Activated CD8-positive, alpha-beta memory T cell treated with anti-CD3 and anti-CD28 coated beads for 36 hours (primary cell): ENCODE results near the gene CABLES2. TPM values are rescaled to one million over a fixed set of nuclear protein-coding genes. Genes with fewer than 3 reads are reported as not detected.
"Not testable (repeated sequence)": the region's sequence is repeated elsewhere in the genome, so short reads cannot be mapped to it uniquely, and the experiment has no call there.

ENCODE experiments used
- CTCF ChIA-PET: fragments of 350-600 bp; sonication (Branson Sonifier 250); formaldehyde crosslinking; loops from one replicate; lab custom pipeline; 2021; ENCODE audit warnings: antibody characterized with exemption; lab: Charles Lee
- POLR2A ChIA-PET: fragments of 350-600 bp; sonication (Branson Sonifier 250); formaldehyde crosslinking; loops from one replicate; lab custom pipeline; 2021; ENCODE audit warnings: antibody characterized with exemption; lab: Charles Lee
- total RNA-seq, 2 experiments: library from RNA; stranded (reverse); gene quantifications; one replicate each; pipeline ENCODE4 v1.2.3, GENCODE V29; 2021

Gene CABLES2
- total RNA-seq, 2 experiments from 2014 or later: 7.7 to 8.8 TPM

DNA sequence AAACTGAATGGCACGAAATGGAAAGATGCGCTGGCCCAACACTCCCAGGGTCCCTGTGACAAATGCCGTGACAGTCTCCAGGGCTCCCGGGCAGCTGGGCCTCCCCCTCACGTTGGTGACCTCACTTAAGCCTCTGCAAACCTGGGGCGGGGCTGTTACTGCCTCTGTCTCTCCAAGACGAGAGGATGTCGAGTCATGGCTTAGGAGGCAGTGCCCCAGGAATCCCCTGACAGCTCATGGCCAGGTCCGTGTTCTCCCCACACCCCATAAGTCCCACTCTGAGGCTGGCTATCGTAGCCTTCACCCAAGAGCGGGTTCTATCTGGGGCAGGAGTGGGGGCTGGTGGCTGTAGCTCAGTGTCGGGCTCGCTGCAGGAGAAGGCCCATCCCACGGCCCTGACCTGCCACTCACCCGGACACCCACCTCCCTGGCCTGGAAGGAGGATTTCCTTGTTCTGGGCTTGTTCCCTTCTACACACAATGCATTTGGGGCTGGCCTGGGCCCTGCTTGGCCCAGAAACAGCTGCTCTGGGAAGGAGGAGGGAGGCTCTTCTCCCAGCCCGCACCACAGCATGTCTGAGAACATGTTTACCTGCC is 25.8 kb downstream of the CABLES2 start:
- CTCF ChIA-PET: interaction anchor here (2.0 kb wide), 1 partner anchor 13 kb away, joined by 14 read pairs; no protein-coding TSS in a partner anchor

GRCh38 chr20:62378215-62378614 is 28.9 kb downstream of the CABLES2 start:
- ChIA-PET CTCF (no interaction called here), POLR2A (no interaction called here)

More for the DNA sequence above, 25.8 kb downstream of the CABLES2 start:
- POLR2A ChIA-PET: no interaction called here

GRCh38 chr20:62377615-62378178 is 29.4 kb downstream of the CABLES2 start:
- POLR2A ChIA-PET: no interaction called here
- CTCF ChIA-PET: no interaction called here

- ChIA-PET CTCF (no interaction called here), POLR2A (no interaction called here)
Measured at GRCh38 chr20:62377064-62377461, 30.0 kb downstream of the CABLES2 start.

- ChIA-PET POLR2A (no interaction called here), CTCF (no interaction called here)
Measured at GRCh38 chr20:62376112-62377063, 30.7 kb downstream of the CABLES2 start.

DNA sequence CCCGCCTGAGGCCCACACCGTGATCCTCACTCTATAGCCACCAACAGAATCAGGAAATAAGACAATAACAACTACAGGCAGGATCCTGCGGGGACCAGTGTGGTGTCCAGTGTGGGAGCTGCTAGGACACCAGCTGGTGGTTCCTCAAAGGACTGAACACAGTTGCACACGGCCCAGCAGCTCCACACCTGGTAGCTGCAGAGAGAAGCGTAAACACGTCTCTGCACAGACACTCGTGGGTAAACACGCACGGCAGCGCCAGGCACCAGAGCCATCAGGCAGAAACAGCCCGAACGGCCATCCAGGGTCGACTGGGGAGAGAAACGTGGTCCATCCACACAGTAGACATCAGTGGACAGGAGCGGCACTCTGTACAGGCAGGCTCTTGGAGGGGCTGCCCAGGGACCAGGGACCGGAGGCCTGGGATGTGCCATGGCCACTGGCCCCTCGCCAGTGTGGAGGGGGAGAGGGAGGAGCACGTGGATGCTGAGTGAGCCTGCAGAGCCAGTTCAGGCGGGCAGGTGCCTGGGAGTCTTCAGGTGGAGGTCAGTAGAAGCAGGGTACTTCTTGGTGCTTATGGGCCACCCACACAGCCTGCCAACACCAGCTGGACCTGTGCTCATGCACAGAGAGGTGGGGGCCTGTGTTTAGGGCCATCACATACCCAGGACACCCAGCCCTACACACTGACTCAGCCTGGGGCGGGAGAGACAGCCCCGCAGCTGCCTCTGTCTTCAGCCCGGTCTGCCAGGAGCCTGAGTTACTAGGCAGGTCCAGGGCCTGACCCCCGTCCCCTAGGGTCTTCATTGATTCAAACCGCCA is 32.5 kb downstream of the CABLES2 start:
- POLR2A ChIA-PET: no interaction called here
- CTCF ChIA-PET: no interaction called here

GRCh38 chr20:62373631-62374179 is 33.4 kb downstream of the CABLES2 start:
- CTCF ChIA-PET, POLR2A ChIA-PET: not testable (repeated sequence)

DNA sequence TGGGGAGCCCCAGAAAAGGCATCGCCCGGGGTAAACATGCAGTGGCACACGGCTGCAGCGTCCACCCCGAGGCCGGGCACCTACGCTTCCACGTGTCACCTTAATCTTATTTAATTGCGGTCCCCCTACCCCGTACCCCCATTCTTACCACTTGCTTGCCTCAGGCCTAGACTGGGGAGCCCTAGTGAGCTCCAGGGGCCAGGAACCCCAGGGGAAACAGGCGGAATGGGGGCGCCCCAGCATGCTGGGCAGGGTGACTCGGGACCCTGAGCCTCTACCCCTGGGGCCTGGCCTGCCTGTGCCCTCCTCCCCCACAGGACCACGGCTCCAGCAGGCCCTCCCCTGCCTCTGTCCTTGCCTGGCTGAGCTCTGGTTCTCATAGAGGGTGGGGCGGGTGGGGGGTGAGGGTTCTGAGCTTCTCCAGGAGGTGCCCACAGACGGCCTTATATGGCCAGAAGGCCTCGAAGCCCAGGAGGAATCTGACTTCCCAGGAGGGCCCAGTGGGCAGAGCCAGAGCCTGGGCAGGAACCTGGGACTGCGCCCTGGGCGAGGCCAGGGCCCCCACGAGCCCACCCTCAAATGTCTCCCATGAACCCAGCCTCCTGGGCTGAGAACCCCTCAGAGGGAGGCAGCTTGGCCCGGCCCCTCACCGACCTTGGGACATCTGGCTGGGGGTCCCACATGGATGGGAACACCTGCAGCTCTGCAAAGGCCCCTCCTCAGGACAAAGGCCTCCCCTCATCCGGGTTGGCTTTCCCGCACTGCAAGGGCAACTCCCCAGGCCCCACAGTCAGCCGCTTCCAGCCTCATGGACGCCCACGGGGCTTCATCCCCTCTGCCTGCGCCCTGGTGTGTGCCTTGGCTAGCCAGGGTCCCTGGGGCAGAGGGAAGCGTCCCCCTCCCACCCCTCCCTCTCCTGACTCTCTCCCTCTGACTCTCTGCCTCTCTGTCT is 34.8 kb downstream of the CABLES2 start:
- ChIA-PET POLR2A (no interaction called here), CTCF (no interaction called here)

DNA sequence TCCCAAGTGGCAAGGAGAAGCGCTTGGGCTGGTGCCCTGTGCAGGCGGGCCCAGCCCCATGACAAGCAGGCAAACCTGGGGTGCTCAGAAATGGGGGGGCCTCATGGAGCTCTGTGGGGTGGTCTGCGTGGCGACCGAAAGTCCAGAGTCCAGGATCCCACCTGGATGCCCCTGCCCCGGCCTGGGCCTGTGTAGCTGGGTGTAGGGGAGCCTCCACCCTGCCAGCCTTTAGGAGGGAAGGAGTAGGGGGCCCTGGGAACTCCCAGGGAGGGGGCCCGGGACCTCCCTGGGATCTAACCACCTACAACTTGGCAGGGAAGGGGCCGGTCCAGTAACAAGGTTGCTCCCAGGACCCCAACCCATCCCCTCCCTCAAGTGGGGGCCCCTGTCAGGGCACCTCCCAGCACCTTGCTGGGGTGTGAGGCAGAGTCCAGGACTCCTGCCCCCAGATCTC is 35.5 kb downstream of the CABLES2 start:
- CTCF ChIA-PET: no interaction called here
- POLR2A ChIA-PET: no interaction called here

DNA sequence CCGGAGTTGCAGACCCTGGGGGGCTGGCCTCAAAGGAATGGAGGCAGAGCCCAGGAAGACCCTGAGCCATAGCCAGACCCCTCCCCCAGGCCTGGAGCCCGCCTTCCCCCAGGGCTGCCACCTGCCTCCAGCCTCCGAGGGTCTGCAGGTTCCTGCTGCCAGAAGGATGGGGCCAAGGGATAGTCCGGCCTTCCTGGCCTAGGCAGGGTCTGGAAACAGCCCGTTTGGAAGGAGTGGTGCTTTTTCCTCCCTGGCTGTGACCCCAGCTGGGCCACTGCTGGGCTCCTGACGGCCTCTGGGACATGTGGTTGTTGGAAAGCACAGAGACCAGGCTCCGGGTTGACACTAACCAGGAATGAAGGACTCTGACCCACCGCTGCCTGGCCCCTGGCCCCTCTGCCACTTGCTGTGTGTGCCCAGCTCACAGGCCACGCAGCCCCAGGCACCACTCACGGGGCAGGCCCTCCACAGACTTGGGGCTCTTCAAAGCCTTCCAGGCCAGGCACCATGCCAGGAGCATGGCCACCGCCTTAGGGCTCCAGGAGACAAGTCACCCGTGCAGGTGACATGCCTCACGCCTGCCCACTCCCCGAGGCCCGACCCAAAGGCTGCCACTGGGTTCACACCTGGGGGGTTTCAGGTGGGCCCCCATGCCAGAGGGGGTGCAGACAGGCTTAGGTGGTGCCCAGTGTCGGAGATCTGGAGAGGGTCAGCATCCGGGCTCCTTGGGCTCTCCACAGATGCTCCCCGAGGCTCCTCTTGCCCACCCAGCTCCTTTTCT is 36.1 kb downstream of the CABLES2 start:
- CTCF ChIA-PET: no interaction called here

DNA sequence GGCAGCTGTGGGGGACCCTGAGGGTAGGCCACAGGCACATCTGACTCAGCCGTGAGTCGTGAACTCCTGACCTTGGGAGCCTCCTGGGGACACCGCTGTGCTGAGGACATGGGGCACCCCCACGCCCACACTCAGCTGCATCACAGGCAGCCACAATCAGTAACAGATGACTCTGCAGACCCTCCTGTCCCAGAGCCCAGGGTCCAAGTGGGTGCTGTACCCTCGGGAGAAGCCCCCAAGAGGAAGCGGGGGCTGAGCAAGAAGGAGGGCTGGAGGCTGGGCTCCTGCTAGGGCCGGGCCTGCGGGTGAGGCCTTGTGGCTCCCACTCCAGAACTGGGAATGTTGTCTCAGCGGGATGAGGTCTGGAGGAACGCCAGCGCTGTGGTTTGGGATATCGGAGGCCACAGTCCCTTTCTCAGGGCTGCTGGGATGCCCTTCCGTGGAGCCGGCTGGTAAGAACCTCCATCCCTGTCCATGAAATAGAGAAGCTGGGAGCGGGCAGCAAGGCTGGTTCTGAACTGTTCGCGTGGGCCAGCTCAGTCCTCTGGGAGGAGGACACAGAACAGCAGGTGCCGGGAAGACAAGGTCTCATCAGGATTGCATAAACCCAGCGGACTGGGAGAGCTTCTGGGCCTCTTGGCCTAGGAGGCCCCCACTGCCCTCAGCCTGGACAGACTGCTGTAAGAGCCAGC is 36.8 kb downstream of the CABLES2 start:
- ChIA-PET CTCF (interaction anchor here (1.0 to 1.4 kb wide), 2 partner anchors 16 to 106 kb away, joined by 3 to 5 read pairs; partner anchors contain the start of gene RPS21), POLR2A (no interaction called here)

More for the DNA sequence above, 36.1 kb downstream of the CABLES2 start:
- POLR2A ChIA-PET: no interaction called here

DNA sequence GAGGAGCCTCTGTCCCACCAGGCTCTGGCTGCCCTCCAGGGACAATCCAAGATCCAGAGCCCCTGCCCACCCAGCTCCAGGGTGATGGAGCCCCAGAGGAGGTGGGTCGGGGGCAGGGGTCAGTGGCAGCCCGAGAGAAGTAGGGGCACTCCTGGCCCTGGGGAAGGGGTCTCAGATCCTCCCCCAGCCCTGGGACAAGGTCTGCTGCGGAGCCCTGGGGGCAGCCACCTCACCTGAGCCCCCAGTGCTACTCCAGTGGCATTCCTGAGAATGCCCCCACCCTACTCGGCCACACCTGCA is 37.3 kb downstream of the CABLES2 start:
- ChIA-PET POLR2A (no interaction called here), CTCF (interaction anchor here (1.0 to 1.4 kb wide), 2 partner anchors 16 to 106 kb away, joined by 3 to 5 read pairs; partner anchors contain the start of gene RPS21)

DNA sequence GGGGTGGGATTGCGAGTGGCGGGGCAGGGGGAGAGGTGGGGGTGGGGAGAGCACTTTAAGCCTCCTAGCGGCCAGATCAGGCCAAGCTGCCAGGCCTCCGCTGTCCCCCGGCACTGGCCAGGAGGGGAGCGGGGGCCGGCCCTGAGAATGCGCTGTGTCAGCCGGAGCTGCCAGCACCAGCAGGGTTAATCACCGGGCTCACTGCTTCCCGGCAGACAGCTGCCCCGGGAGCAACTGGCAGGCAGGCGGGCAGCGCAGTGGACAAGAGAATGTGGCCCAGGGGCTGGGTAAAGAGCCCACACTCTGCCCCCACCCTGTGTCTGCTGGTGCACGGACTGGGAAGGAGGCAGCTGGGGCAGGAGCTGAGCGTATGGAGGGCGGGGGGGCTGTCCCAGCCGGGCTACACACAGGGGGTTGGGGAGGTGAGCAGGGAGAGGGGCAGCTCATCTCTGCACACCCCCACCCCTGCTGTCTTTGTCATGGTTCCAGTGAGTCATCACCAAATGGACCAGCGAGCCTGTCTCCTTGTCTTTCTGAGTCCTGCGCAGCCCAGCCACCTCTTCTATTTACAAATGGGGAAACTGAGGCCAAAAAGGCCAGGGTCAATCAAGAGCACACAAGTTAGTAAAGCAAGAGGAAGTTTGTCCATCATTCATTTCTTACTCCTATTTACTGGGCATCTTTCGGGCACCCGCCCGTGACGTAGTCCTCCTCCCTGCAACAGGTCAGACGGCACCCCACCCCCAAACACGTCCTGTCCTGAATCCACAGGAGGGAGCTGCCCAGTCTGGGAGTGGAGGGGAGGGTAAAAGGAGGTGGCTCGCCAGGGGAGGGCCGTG is 37.9 kb downstream of the CABLES2 start:
- ChIA-PET POLR2A (interaction anchor here (0.7 kb wide), 1 partner anchor 18 kb away, joined by 3 read pairs; the partner anchor contains the start of gene RPS21), CTCF (interaction anchor here (1.0 to 2.1 kb wide), 4 partner anchors 13 to 105 kb away, joined by 3 to 14 read pairs (median 4); partner anchors contain the start of gene RPS21)

- CTCF ChIA-PET: interaction anchor here (0.6 to 2.1 kb wide), 4 partner anchors 13 to 171 kb away, joined by 3 to 14 read pairs (median 4); partner anchors contain the start of gene RPS21
- POLR2A ChIA-PET: interaction anchor here (0.7 kb wide), 1 partner anchor 18 kb away, joined by 3 read pairs; the partner anchor contains the start of gene RPS21
Measured at GRCh38 chr20:62368392-62368975, 38.6 kb downstream of the CABLES2 start.
